ENCODE data around the gene SNRNP35. TPM values are rescaled to one million over a fixed set of nuclear protein-coding genes. Genes with fewer than 3 reads are reported as not detected.
"Not testable (repeated sequence)": the region's sequence is repeated elsewhere in the genome, so short reads cannot be mapped to it uniquely, and the experiment has no call there.

The SNRNP35 gene, protein sequence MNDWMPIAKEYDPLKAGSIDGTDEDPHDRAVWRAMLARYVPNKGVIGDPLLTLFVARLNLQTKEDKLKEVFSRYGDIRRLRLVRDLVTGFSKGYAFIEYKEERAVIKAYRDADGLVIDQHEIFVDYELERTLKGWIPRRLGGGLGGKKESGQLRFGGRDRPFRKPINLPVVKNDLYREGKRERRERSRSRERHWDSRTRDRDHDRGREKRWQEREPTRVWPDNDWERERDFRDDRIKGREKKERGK
- 16.9 TPM for total RNA-seq

DNA sequence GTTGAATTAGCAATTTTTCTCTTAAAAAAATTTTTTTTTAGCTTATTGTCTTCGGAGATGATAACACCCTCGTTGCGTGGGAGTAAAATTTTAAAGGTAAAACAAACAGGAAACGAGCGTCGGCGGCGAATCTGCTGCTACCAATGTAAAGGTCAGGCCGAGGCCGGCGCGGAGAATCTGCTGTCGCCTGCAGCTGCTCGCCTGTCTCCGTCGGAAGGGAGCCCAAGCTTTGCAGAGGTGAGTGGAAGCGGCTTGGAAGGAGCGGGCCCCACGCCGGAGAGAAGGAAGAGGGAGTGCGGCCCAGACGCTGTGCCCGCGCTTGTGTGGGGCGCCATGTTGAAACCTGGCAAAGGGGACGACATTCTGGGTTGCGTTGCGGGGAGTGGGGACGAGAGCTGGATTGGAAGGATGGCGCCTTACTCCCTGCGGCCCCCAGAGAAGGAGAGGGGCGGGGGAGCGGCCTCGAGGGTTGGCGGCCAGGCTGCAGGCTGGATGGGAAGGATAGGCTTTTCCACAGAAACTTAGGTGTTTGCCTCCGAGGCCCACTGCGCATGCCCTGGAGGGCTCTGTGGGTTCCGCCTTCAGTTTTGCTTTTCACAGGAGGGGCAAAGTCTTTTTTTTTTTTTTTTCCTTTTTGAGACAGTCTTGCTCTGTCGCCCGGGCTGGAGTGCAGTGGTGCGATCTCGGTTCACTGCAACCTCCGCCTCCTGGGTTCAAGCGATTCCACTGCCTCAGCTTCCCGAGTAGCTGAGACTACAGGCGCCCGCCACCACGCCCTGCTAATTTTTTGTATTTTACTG lies at the start of gene SNRNP35:
TSS of gene SNRNP35 (plus strand) at position 160 of the 800 bp plus-strand sequence. CDS start 7,402 bp downstream, outside the sequence.
- no peaks in the 10 kb centered on the region for H3K9me3 ChIP-seq
- no peak for DNase-seq (ENCODE audit: extremely low spot score in 2 of 2)
- H3K4me3 ChIP-seq = peak within 1 kb of the TSS; percentile 79 to 98
- no peaks in the 10 kb centered on the region for H3K36me3 ChIP-seq
- no peaks in the 10 kb centered on the region for H3K27me3 ChIP-seq
- H3K27ac ChIP-seq = peak within 1 kb of the TSS; percentile 98
- peaks cover 17% of the 10 kb centered on the region for H3K4me1 ChIP-seq
- intact Hi-C loops (cut with DNase I) = loop anchor here (2.0 to 5.0 kb wide), 2 partner anchors 23 to 74 kb away; partner anchors contain the start of gene RILPL1
- peak; percentile 51 to 88 for TF ChIP-seq POLR2AphosphoS5 (IDR thresholded peaks at IDR 0.05; ENCODE audit: insufficient read depth in 1 of 2, low read depth in 1 of 2)
- TF ChIP-seq POLR2A (IDR thresholded peaks at IDR 0.05) = peak in 1 of 2 donors; percentile 11
- no peak for TF ChIP-seq CTCF (IDR thresholded peaks at IDR 0.05)

DNA sequence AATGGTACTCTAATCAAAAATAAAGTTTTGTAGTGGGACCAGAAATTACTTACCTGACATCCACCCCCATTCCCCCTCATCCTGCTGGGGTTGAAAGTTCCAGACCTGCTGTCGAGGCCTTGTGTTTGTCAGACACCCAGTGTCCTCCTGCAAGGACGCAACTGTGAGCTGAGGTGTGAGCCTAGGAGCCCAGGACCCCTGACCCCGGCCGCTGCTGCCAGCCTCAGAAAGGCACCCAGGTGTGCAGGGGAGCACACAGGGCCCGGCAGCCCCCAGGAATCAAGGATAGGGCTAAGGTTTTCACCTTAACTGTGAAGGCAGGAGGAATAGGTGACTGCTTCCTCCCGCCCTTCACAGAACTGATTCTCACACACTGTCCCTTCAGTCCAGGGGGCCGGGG lies 49.3 kb upstream of the SNRNP35 start:
- H3K4me1 ChIP-seq = not testable (repeated sequence)
- H3K36me3 ChIP-seq = peaks cover 6 to 54% of the 10 kb centered on the region in 2 donors

GRCh38 chr12:123409284-123410040 lies 48.5 kb upstream of the SNRNP35 start:
- intact Hi-C loops (cut with DNase I); H3K4me3 ChIP-seq; H3K9me3 ChIP-seq; DNase-seq (ENCODE audit: extremely low spot score in 2 of 2); H3K27ac ChIP-seq; H3K4me1 ChIP-seq; H3K27me3 ChIP-seq: not testable (repeated sequence)
- H3K36me3 ChIP-seq = peaks cover 6 to 46% of the 10 kb centered on the region in 2 donors

More for the DNA sequence above, 49.3 kb upstream of the SNRNP35 start:
- H3K9me3 ChIP-seq; intact Hi-C loops (cut with DNase I); H3K27me3 ChIP-seq; H3K27ac ChIP-seq; H3K4me3 ChIP-seq; DNase-seq (ENCODE audit: extremely low spot score in 2 of 2): not testable (repeated sequence)

DNA sequence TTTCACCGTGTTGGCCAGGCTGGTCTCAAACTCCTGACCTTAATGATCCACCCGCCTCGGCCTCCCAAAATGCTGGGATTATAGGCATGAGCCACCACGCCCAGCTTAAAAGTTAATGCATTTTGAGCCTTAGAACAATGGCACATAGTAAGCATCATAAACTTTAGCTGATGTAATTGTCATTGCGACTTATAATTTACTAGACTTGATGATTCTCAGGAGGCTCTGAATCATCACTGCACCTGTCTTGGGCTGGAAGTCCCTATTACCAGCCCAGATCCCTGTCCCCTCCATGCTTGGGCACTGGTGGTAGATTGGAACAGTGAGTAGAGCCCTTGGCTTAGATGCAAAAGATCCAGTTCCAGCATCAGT lies 47.9 kb upstream of the SNRNP35 start:
- no peaks in the 10 kb centered on the region for H3K4me1 ChIP-seq
- H3K27me3 ChIP-seq = no peaks in the 10 kb centered on the region
- H3K4me3 ChIP-seq = no peak overlapping the region
- intact Hi-C loops (cut with DNase I) = no loop called here
- TF ChIP-seq CTCF (IDR thresholded peaks at IDR 0.05) = no peak
- TF ChIP-seq POLR2A (IDR thresholded peaks at IDR 0.05) = no peak
- TF ChIP-seq POLR2AphosphoS5 (IDR thresholded peaks at IDR 0.05; ENCODE audit: insufficient read depth in 1 of 2, low read depth in 1 of 2) = no peak
- peaks cover 6 to 43% of the 10 kb centered on the region in 2 donors for H3K36me3 ChIP-seq
- H3K9me3 ChIP-seq = no peaks in the 10 kb centered on the region
- DNase-seq (ENCODE audit: extremely low spot score in 2 of 2) = no peak
- no peak overlapping the region for H3K27ac ChIP-seq

- no peak overlapping the region for H3K4me3 ChIP-seq
- TF ChIP-seq CTCF (IDR thresholded peaks at IDR 0.05) = no peak
- no peak for TF ChIP-seq POLR2A (IDR thresholded peaks at IDR 0.05)
- no peak for TF ChIP-seq POLR2AphosphoS5 (IDR thresholded peaks at IDR 0.05; ENCODE audit: insufficient read depth in 1 of 2, low read depth in 1 of 2)
- intact Hi-C loops (cut with DNase I) = no loop called here
- H3K4me1 ChIP-seq = no peaks in the 10 kb centered on the region
- H3K9me3 ChIP-seq = no peaks in the 10 kb centered on the region
- no peak for DNase-seq (ENCODE audit: extremely low spot score in 2 of 2)
- peaks cover 0 to 38% of the 10 kb centered on the region in 2 donors for H3K36me3 ChIP-seq
- no peak overlapping the region for H3K27ac ChIP-seq
- no peaks in the 10 kb centered on the region for H3K27me3 ChIP-seq
Observed at GRCh38 chr12:123421314-123421713, 36.6 kb upstream of the SNRNP35 start.

All from vagina (tissue), 2 donors.